Suprapubic skin (tissue), 4 donors: ENCODE measurements around the gene CYB5D1.

ENCODE experiments used
- CTCF ChIP-seq, 2 donors: fragments of 200-600 bp in 1 of 2; fragments of 450-650 bp in 1 of 2; sonication (generic) in 1 of 2; IDR thresholded peaks; one replicate each; pipeline ENCODE4 v1.5.1; 2016 to 2019; ENCODE audit warnings: antibody characterized with exemption in 2 of 2, mild to moderate bottlenecking in 1 of 2, moderate library complexity in 1 of 2
- EP300 ChIP-seq: sonication (generic); formaldehyde crosslinking; IDR thresholded peaks from one replicate; pipeline ENCODE4 v1.6.1; 2017; ENCODE audit warnings: antibody characterized with exemption
- POLR2AphosphoS5 ChIP-seq, 3 donors: sonication (generic); formaldehyde crosslinking; IDR thresholded peaks; one replicate each; pipeline ENCODE4 v1.6.1; 2017; ENCODE audit warnings: antibody characterized with exemption in 3 of 3

GRCh38 chr17:7841396-7841914 lies 16.3 kb upstream of the CYB5D1 start:
- TF ChIP-seq CTCF (IDR thresholded peaks at IDR 0.05): peak in 1 of 2 donors; percentile 34
- TF ChIP-seq POLR2AphosphoS5 (IDR thresholded peaks at IDR 0.05): no peak
- no peak for TF ChIP-seq EP300
